Tibial artery (tissue), 4 donors: ENCODE data around the gene COL20A1.
"Not testable (repeated sequence)": the region's sequence is repeated elsewhere in the genome, so short reads cannot be mapped to it uniquely, and the experiment has no call there.

Experiments used
- DNase-seq, 2 donors: peaks; one replicate each; pipeline ENCODE4 v3.0.0-alpha.2; 2019
- H3K27ac ChIP-seq, 2 donors: fragments of 200-600 bp; sonication (generic) in 1 of 2; 1 replicate in 1 of 2; 2 replicates in 1 of 2; pipeline ENCODE4 v1.5.1; 2018 to 2019; ENCODE audit warnings: mild to moderate bottlenecking in 1 of 2
- H3K27me3 ChIP-seq, 2 donors: fragments of 200-600 bp; sonication (generic) in 1 of 2; one replicate each; pipeline versions ENCODE4 v1.5.1 to v1.6.0; 2016 to 2019
- H3K36me3 ChIP-seq, 3 donors: fragments of 200-600 bp; sonication (generic) in 2 of 3; one replicate each; pipeline ENCODE4 v1.5.1; 2016 to 2019; ENCODE audit warnings: mild to moderate bottlenecking in 2 of 3
- H3K4me1 ChIP-seq, 4 donors: fragments of 200-600 bp; sonication (generic) in 2 of 4; 1 replicate in 3 of 4; 2 replicates in 1 of 4; pipeline ENCODE4 v1.5.1; 2016 to 2019
- H3K4me3 ChIP-seq, 2 donors: fragments of 200-600 bp; sonication (generic) in 1 of 2; 1 replicate in 1 of 2; 2 replicates in 1 of 2; pipeline ENCODE4 v1.5.1; 2018 to 2019; ENCODE audit warnings: mild to moderate bottlenecking in 2 of 2
- H3K9me3 ChIP-seq, 3 donors: fragments of 200-600 bp; sonication (generic) in 1 of 3; one replicate each; pipeline ENCODE4 v1.5.1; 2016 to 2019
- CTCF ChIP-seq, 2 experiments: fragments of 200-600 bp in 1 of 2; fragments of 450-650 bp in 1 of 2; IDR thresholded peaks; one replicate each; pipeline ENCODE4 v1.5.1; 2017 to 2019; ENCODE audit warnings: antibody characterized with exemption in 2 of 2, mild to moderate bottlenecking in 1 of 2, moderate library complexity in 1 of 2
- intact Hi-C: fragments of 100-400 bp; cut with DNase I; formaldehyde crosslinking; loops from one replicate; pipeline ENCODE4 v1.15.0; 2023; ENCODE audit warnings: low total_unique reads

The COL20A1 gene

GRCh38 chr20:63330940-63331339 is 38.0 kb downstream of the COL20A1 start:
- no peak for TF ChIP-seq CTCF (IDR thresholded peaks at IDR 0.05)

GRCh38 chr20:63331741-63332400 is 38.9 kb downstream of the COL20A1 start:
- H3K27me3 ChIP-seq: peaks cover 0 to 90% of the 10 kb centered on the region in 2 donors
- no peak overlapping the region for H3K4me3 ChIP-seq
- no peak for TF ChIP-seq CTCF (IDR thresholded peaks at IDR 0.05)
- intact Hi-C loops: no loop called here
- H3K9me3 ChIP-seq: peaks cover 0 to 15% (median 14%) of the 10 kb centered on the region in 3 donors
- H3K4me1 ChIP-seq: no peaks in the 10 kb centered on the region
- DNase-seq: no peak
- H3K27ac ChIP-seq: no peak overlapping the region
- H3K36me3 ChIP-seq: no peaks in the 10 kb centered on the region

More at GRCh38 chr20:63330940-63331339, 38.0 kb downstream of the COL20A1 start:
- H3K36me3 ChIP-seq: no peaks in the 10 kb centered on the region
- intact Hi-C loops: no loop called here
- peaks cover 0 to 90% of the 10 kb centered on the region in 2 donors for H3K27me3 ChIP-seq
- no peak overlapping the region for H3K27ac ChIP-seq
- no peak overlapping the region for H3K4me3 ChIP-seq
- H3K4me1 ChIP-seq: no peaks in the 10 kb centered on the region
- DNase-seq: no peak
- peaks cover 0 to 15% (median 14%) of the 10 kb centered on the region in 3 donors for H3K9me3 ChIP-seq

GRCh38 chr20:63332488-63333240 is 39.7 kb downstream of the COL20A1 start:
- Histone ChIP-seq H3K36me3 (no peaks in the 10 kb centered on the region), H3K27me3 (peaks cover 0 to 91% of the 10 kb centered on the region in 2 donors), H3K27ac (no peak overlapping the region), H3K4me1 (no peaks in the 10 kb centered on the region), H3K4me3 (no peak overlapping the region), H3K9me3 (peaks cover 0 to 15% (median 14%) of the 10 kb centered on the region in 3 donors)
- no peak for DNase-seq
- TF ChIP-seq CTCF (IDR thresholded peaks at IDR 0.05): no peak
- intact Hi-C loops: no loop called here

- Histone ChIP-seq H3K4me1 (no peaks in the 10 kb centered on the region), H3K36me3 (no peaks in the 10 kb centered on the region), H3K27ac (no peak overlapping the region), H3K27me3 (peaks cover 0 to 88% of the 10 kb centered on the region in 2 donors), H3K4me3 (no peak overlapping the region), H3K9me3 (peaks cover 0 to 15% (median 14%) of the 10 kb centered on the region in 3 donors)
- TF ChIP-seq CTCF (IDR thresholded peaks at IDR 0.05): no peak
- no peak for DNase-seq
- intact Hi-C loops: no loop called here
Measured at GRCh38 chr20:63333241-63333836, 40.4 kb downstream of the COL20A1 start.

- Histone ChIP-seq H3K27ac (no peak overlapping the region), H3K9me3 (peaks cover 0 to 15% (median 14%) of the 10 kb centered on the region in 3 donors), H3K27me3 (peaks cover 0 to 86% of the 10 kb centered on the region in 2 donors), H3K4me1 (no peaks in the 10 kb centered on the region), H3K4me3 (no peak overlapping the region), H3K36me3 (no peaks in the 10 kb centered on the region)
- intact Hi-C loops: no loop called here
- DNase-seq: no peak
- no peak for TF ChIP-seq CTCF (IDR thresholded peaks at IDR 0.05)
Measured at GRCh38 chr20:63334356-63334755, 41.4 kb downstream of the COL20A1 start.

GRCh38 chr20:63335060-63335459 is 42.1 kb downstream of the COL20A1 start:
- intact Hi-C loops, DNase-seq, H3K4me3 ChIP-seq, H3K4me1 ChIP-seq, H3K36me3 ChIP-seq, H3K27ac ChIP-seq: not testable (repeated sequence)
- peaks cover 0 to 15% (median 14%) of the 10 kb centered on the region in 3 donors for H3K9me3 ChIP-seq
- H3K27me3 ChIP-seq: peaks cover 0 to 79% of the 10 kb centered on the region in 2 donors
